ENCODE measurements around the gene HORMAD1. TPM values are rescaled to one million over a fixed set of nuclear protein-coding genes. Genes with fewer than 3 reads are reported as not detected.

Gene HORMAD1
- total and polyA plus RNA-seq, 2 experiments from 2014 or later: not detected

Small RNAs within 50 kb of the gene (small RNA-seq; reads per million reads assigned to genes)
- not detected for gene RNU6-1042P (ENCODE audit: low replicate concordance)

Other genes with a start within 250 kb of the HORMAD1 start
- gene TARS2, start 233.5 kb downstream of the HORMAD1 start, total RNA-seq (2014; rRNA removed; shearing (Covaris generic)): 27.1 and 28.4 TPM in 2 replicates
- gene TARS2, start 233.5 kb downstream of the HORMAD1 start, polyA plus RNA-seq (2016; fragmentation: Nextera tagmentation; extraction: Ambion mirVana): 19.5 and 20.3 TPM in 2 replicates
- 0.43 and 1.1 TPM in 2 replicates for gene ECM1, start 212.8 kb downstream of the HORMAD1 start, total RNA-seq (2014; rRNA removed; shearing (Covaris generic))
- 0.30 and 0.74 TPM in 2 replicates for gene ECM1, start 212.8 kb downstream of the HORMAD1 start, polyA plus RNA-seq (2016; fragmentation: Nextera tagmentation; extraction: Ambion mirVana)
- not detected in 2 replicates for gene FALEC, start 205.1 kb downstream of the HORMAD1 start, total RNA-seq (2014; rRNA removed; shearing (Covaris generic))
- 1.7 and 2.6 TPM in 2 replicates for gene FALEC, start 205.1 kb downstream of the HORMAD1 start, polyA plus RNA-seq (2016; fragmentation: Nextera tagmentation; extraction: Ambion mirVana)
- gene ADAMTSL4, start 171.5 kb downstream of the HORMAD1 start, total RNA-seq (2014; rRNA removed; shearing (Covaris generic)): 3.6 and 5.3 TPM in 2 replicates
- gene ADAMTSL4, start 171.5 kb downstream of the HORMAD1 start, polyA plus RNA-seq (2016; fragmentation: Nextera tagmentation; extraction: Ambion mirVana): 4.6 and 5.8 TPM in 2 replicates
- gene MCL1, start 141.3 kb downstream of the HORMAD1 start, total RNA-seq (2014; rRNA removed; shearing (Covaris generic)): 237 and 244 TPM in 2 replicates
- gene MCL1, start 141.3 kb downstream of the HORMAD1 start, polyA plus RNA-seq (2016; fragmentation: Nextera tagmentation; extraction: Ambion mirVana): 46.7 and 55.3 TPM in 2 replicates
- 143 and 200 TPM in 2 replicates for gene ENSA, start 91.3 kb downstream of the HORMAD1 start, total RNA-seq (2014; rRNA removed; shearing (Covaris generic))
- 114 and 121 TPM in 2 replicates for gene ENSA, start 91.3 kb downstream of the HORMAD1 start, polyA plus RNA-seq (2016; fragmentation: Nextera tagmentation; extraction: Ambion mirVana)
- 28.9 and 29.6 TPM in 2 replicates for gene GOLPH3L, start 23.7 kb downstream of the HORMAD1 start, total RNA-seq (2014; rRNA removed; shearing (Covaris generic))
- gene GOLPH3L, start 23.7 kb downstream of the HORMAD1 start, polyA plus RNA-seq (2016; fragmentation: Nextera tagmentation; extraction: Ambion mirVana): 23.5 and 24.6 TPM in 2 replicates
- gene CTSS, start 44.9 kb upstream of the HORMAD1 start, total RNA-seq (2014; rRNA removed; shearing (Covaris generic)): not detected in 2 replicates
- gene CTSS, start 44.9 kb upstream of the HORMAD1 start, polyA plus RNA-seq (2016; fragmentation: Nextera tagmentation; extraction: Ambion mirVana): 0.16 TPM in 1 of 2 replicates, not detected in the other
- gene CTSK, start 87.4 kb upstream of the HORMAD1 start, total RNA-seq (2014; rRNA removed; shearing (Covaris generic)): 1.7 and 2.8 TPM in 2 replicates
- 2.7 and 3.3 TPM in 2 replicates for gene CTSK, start 87.4 kb upstream of the HORMAD1 start, polyA plus RNA-seq (2016; fragmentation: Nextera tagmentation; extraction: Ambion mirVana)
- 30.3 and 31.9 TPM in 2 replicates for gene ARNT, start 155.7 kb upstream of the HORMAD1 start, total RNA-seq (2014; rRNA removed; shearing (Covaris generic))
- 10.5 and 11.4 TPM in 2 replicates for gene ARNT, start 155.7 kb upstream of the HORMAD1 start, polyA plus RNA-seq (2016; fragmentation: Nextera tagmentation; extraction: Ambion mirVana)
- not detected in 2 replicates for gene CTXND2, start 166.2 kb upstream of the HORMAD1 start, total RNA-seq (2014; rRNA removed; shearing (Covaris generic))
- gene CTXND2, start 166.2 kb upstream of the HORMAD1 start, polyA plus RNA-seq (2016; fragmentation: Nextera tagmentation; extraction: Ambion mirVana): not detected in 2 replicates
- 33.0 and 47.4 TPM in 2 replicates for gene SETDB1, start 205.5 kb upstream of the HORMAD1 start, total RNA-seq (2014; rRNA removed; shearing (Covaris generic))
- gene SETDB1, start 205.5 kb upstream of the HORMAD1 start, polyA plus RNA-seq (2016; fragmentation: Nextera tagmentation; extraction: Ambion mirVana): 15.1 and 16.9 TPM in 2 replicates

All from GM23338 (cell line).